OCI-M2 (cell line): ENCODE results near the gene SURF2.
A peak's percentile ranks its signal among the peaks of the same experiment; 100 is the strongest.

Source experiments
- DNase-seq: peaks from one replicate; lab custom pipeline; 2025; ENCODE audit not compliant: unreplicated experiment; lab: John Stamatoyannopoulos, UW

SURF2 gene

GRCh38 chr9:133335924-133336811 lies 20.2 kb upstream of the SURF2 start, which contains the start of gene SURF6:
Gene SURF6, minus strand, starts transcription at chr9:133336188. Its CDS starts 56 bp downstream, at chr9:133336132.
- DNase-seq: peak; percentile 43

- DNase-seq: no peak
Measured at GRCh38 chr9:133339641-133340040, 16.7 kb upstream of the SURF2 start.

- DNase-seq: no peak
Measured at GRCh38 chr9:133340256-133340655, 16.1 kb upstream of the SURF2 start.

GRCh38 chr9:133340916-133341315 lies 15.4 kb upstream of the SURF2 start:
- no peak for DNase-seq

- DNase-seq: no peak
Measured at GRCh38 chr9:133341369-133342068, 14.8 kb upstream of the SURF2 start.

GRCh38 chr9:133342069-133342406 lies 14.3 kb upstream of the SURF2 start:
- DNase-seq: no peak

- DNase-seq: no peak
Measured at GRCh38 chr9:133342570-133342969, 13.8 kb upstream of the SURF2 start.

GRCh38 chr9:133344071-133344470 lies 12.3 kb upstream of the SURF2 start:
- DNase-seq: no peak

- DNase-seq: no peak
Measured at GRCh38 chr9:133344979-133345378, 11.4 kb upstream of the SURF2 start.

- no peak for DNase-seq
Measured at GRCh38 chr9:133345596-133345995, 10.8 kb upstream of the SURF2 start.

- no peak for DNase-seq
Measured at GRCh38 chr9:133346021-133346785, 10.1 kb upstream of the SURF2 start.

GRCh38 chr9:133347515-133347984 lies 8.8 kb upstream of the SURF2 start:
- DNase-seq: no peak

- DNase-seq: peak; percentile 77
Measured at GRCh38 chr9:133347985-133348717, 8.2 kb upstream of the SURF2 start, which contains the start of the genes MED22 and RPL7A. Gene MED22, minus strand, starts transcription at chr9:133348131. Its CDS starts 1,469 bp downstream, at chr9:133346662. Gene RPL7A, plus strand, starts transcription at chr9:133348218. Its CDS starts 26 bp downstream, at chr9:133348244.

- no peak for DNase-seq
Measured at GRCh38 chr9:133348718-133349573, 7.4 kb upstream of the SURF2 start.

- no peak for DNase-seq
Measured at GRCh38 chr9:133349965-133350616, 6.3 kb upstream of the SURF2 start.

- no peak for DNase-seq
Measured at GRCh38 chr9:133351526-133351907, 4.8 kb upstream of the SURF2 start.

GRCh38 chr9:133351908-133352634 lies 4.3 kb upstream of the SURF2 start:
- peak; percentile 48 for DNase-seq

GRCh38 chr9:133352635-133353340 lies 3.6 kb upstream of the SURF2 start:
- DNase-seq: no peak
